HepG2 (cell line): ENCODE data around the gene CABP4. TPM values are rescaled to one million over a fixed set of nuclear protein-coding genes. Genes with fewer than 3 reads are reported as not detected.

Source experiments
- ATF5 ChIP-seq: sonication (generic); formaldehyde crosslinking; IDR thresholded peaks from 2 replicates; pipeline ENCODE4 v1.4.0; 2020; ENCODE audit warnings: mild to moderate bottlenecking, low read depth, missing genetic modification reagents
- ATM ChIP-seq: fragments of 450-650 bp; IDR thresholded peaks from 2 replicates; pipeline ENCODE4 v1.7.1; 2017; ENCODE audit warnings: mild to moderate bottlenecking, borderline replicate concordance
- BHLHE40 ChIP-seq: IDR thresholded peaks from 2 replicates; pipeline ENCODE4 v1.6.1; 2011; ENCODE audit warnings: low read length, improper control_type of control experiment
- CREM ChIP-seq, 2 experiments: sonication (generic) in 1 of 2; formaldehyde crosslinking in 1 of 2; IDR thresholded peaks; 2 replicates each; pipeline versions ENCODE4 v1.4.0 to v1.6.1; 2016 to 2020; ENCODE audit warnings: antibody characterized with exemption in 1 of 2, mild to moderate bottlenecking in 1 of 2, missing genetic modification reagents in 1 of 2
- JARID2 ChIP-seq: sonication (generic); formaldehyde crosslinking; IDR thresholded peaks from 2 replicates; pipeline ENCODE4 v1.8.1; 2023; ENCODE audit warnings: missing genetic modification reagents, inconsistent platforms; ENCODE audit not compliant: insufficient replicate concordance
- KDM2A ChIP-seq: sonication (generic); formaldehyde crosslinking; IDR thresholded peaks from 2 replicates; pipeline ENCODE4 v1.4.0; 2020; ENCODE audit warnings: low read depth, missing genetic modification reagents, borderline replicate concordance
- NFYC ChIP-seq: IDR thresholded peaks from 2 replicates; pipeline ENCODE4 v1.6.1; 2016; ENCODE audit warnings: missing genetic modification reagents, missing compliant biosample characterization
- SAP130 ChIP-seq: IDR thresholded peaks from 2 replicates; pipeline ENCODE4 v1.6.1; 2016; ENCODE audit warnings: low read depth
- TFDP1 ChIP-seq: IDR thresholded peaks from 2 replicates; pipeline ENCODE4 v1.6.1; 2016; ENCODE audit warnings: missing compliant biosample characterization, missing genetic modification reagents, borderline replicate concordance
- TRIM24 ChIP-seq: sonication (generic); formaldehyde crosslinking; IDR thresholded peaks from 2 replicates; pipeline ENCODE4 v1.8.0; 2022; ENCODE audit warnings: mild to moderate bottlenecking, missing genetic modification reagents
- YY1 ChIP-seq: IDR thresholded peaks from 2 replicates; pipeline ENCODE4 v1.6.1; 2011; ENCODE audit warnings: low read length, low read depth, moderate library complexity, mild to moderate bottlenecking; ENCODE audit not compliant: insufficient read depth, insufficient replicate concordance
- ZKSCAN5 ChIP-seq: sonication (generic); formaldehyde crosslinking; IDR thresholded peaks from 2 replicates; pipeline ENCODE4 v1.5.1; 2020; ENCODE audit warnings: mild to moderate bottlenecking, missing genetic modification reagents
- ZNF124 ChIP-seq: sonication (generic); formaldehyde crosslinking; IDR thresholded peaks from 2 replicates; pipeline ENCODE4 v1.4.0; 2020; ENCODE audit warnings: missing genetic modification reagents
- ZNF232 ChIP-seq: sonication (generic); formaldehyde crosslinking; IDR thresholded peaks from 2 replicates; pipeline ENCODE4 v1.4.0; 2020; ENCODE audit warnings: missing genetic modification reagents, borderline replicate concordance
- ZNF251 ChIP-seq: sonication (generic); formaldehyde crosslinking; IDR thresholded peaks from 2 replicates; pipeline ENCODE4 v1.9.0; 2021; ENCODE audit warnings: mild to moderate bottlenecking, missing genetic modification reagents
- ZNF367 ChIP-seq: sonication (generic); formaldehyde crosslinking; IDR thresholded peaks from 2 replicates; pipeline ENCODE4 v1.4.0; 2020; ENCODE audit warnings: missing genetic modification reagents, borderline replicate concordance
- ZNF597 ChIP-seq: sonication (generic); formaldehyde crosslinking; IDR thresholded peaks from 2 replicates; pipeline ENCODE4 v1.5.0; 2020; ENCODE audit warnings: missing genetic modification reagents
- ZNF749 ChIP-seq: sonication (generic); formaldehyde crosslinking; IDR thresholded peaks from 2 replicates; pipeline ENCODE4 v1.8.0; 2022; ENCODE audit warnings: mild to moderate bottlenecking, missing genetic modification reagents, moderate library complexity, borderline replicate concordance
- ZNF776 ChIP-seq: sonication (generic); formaldehyde crosslinking; IDR thresholded peaks from 2 replicates; pipeline ENCODE4 v1.4.0; 2020; ENCODE audit warnings: mild to moderate bottlenecking, missing genetic modification reagents
- ZNF781 ChIP-seq: sonication (generic); formaldehyde crosslinking; IDR thresholded peaks from 2 replicates; pipeline ENCODE4 v1.5.1; 2020; ENCODE audit warnings: borderline replicate concordance, mild to moderate bottlenecking, missing genetic modification reagents; ENCODE audit errors: not compliant biosample characterization
- polyA plus RNA-seq, 8 experiments: library from polyadenylated mRNA; depleted of rRNA in 3 of 8; stranded (reverse) in 7 of 8; unstranded in 1 of 8; fragments of >200 nt; fragmentation: Illumina TruSeq in 4 of 8; extraction: Trizol in 4 of 8; gene quantifications; 2 replicates each; pipeline versions ENCODE4 v1.2.1 to v1.2.3, GENCODE V29; 2011 to 2016; ENCODE audit warnings: low read depth in 4 of 8, missing spikeins in 1 of 8, mixed read lengths in 1 of 8; ENCODE audit not compliant: insufficient read depth in 1 of 8
- total RNA-seq, 5 experiments: library from RNA; depleted of rRNA; stranded (reverse); fragments of >200 nt; fragmentation: Illumina TruSeq; extraction: Trizol; gene quantifications; 2 replicates each; pipeline ENCODE4 v1.2.3, GENCODE V29; 2016; ENCODE audit warnings: low read depth in 1 of 5

Gene CABP4
- total and polyA plus RNA-seq, 2 of the 13 experiments (the other 11 are each of a cell fraction or from before 2014, with no cell fraction given), result not detected

- TF ChIP-seq JARID2 (CRISPR knock-in tag), result peak; percentile 97
- peak; percentile 98 for TF ChIP-seq ZNF749 (CRISPR knock-in tag)
- peak; percentile 91 for TF ChIP-seq ZNF232 (CRISPR knock-in tag)
- no peak for TF ChIP-seq BHLHE40
- TF ChIP-seq ZNF367 (CRISPR knock-in tag), result peak; percentile 79; the same call in 1 of the 2 replicates
- TF ChIP-seq ZNF597 (CRISPR knock-in tag), result no peak
- peak; percentile 90 for TF ChIP-seq ZNF776 (CRISPR knock-in tag)
- TF ChIP-seq ZKSCAN5 (CRISPR knock-in tag), result peak; percentile 31; the same call in 1 of the 2 replicates
- TF ChIP-seq TRIM24, result no peak
- peak; percentile 99 for TF ChIP-seq ZNF781 (CRISPR knock-in tag)
- peak; percentile 100 for TF ChIP-seq TFDP1 (CRISPR knock-in tag)
- TF ChIP-seq ZNF251 (CRISPR knock-in tag), result peak; percentile 95
- peak; percentile 88; the same call in 1 of the 2 replicates for TF ChIP-seq ZNF124 (CRISPR knock-in tag)
- no peak for TF ChIP-seq ATM
- peak; percentile 95 for TF ChIP-seq ATF5 (CRISPR knock-in tag)
- TF ChIP-seq SAP130, result peak; percentile 89
- TF ChIP-seq YY1, result peak; percentile 100
- peak; percentile 83 for TF ChIP-seq CREM (IDR thresholded peaks at IDR 0.05)
- no peak for TF ChIP-seq CREM (CRISPR knock-in tag; IDR thresholded peaks at IDR 0.05)
- TF ChIP-seq KDM2A, result peak; percentile 89
- TF ChIP-seq NFYC, result peak; percentile 79; the same call in 1 of the 2 replicates
Measured at GRCh38 chr11:67482827-67483798, 28.0 kb downstream of the CABP4 start, which contains the start of gene AIP (continued).
